Right cardiac atrium (tissue), 5 donors: ENCODE results near the gene ZNF684. TPM values are rescaled to one million over a fixed set of nuclear protein-coding genes. Genes with fewer than 3 reads are reported as not detected.
"Not testable (repeated sequence)": the region's sequence is repeated elsewhere in the genome, so short reads cannot be mapped to it uniquely, and the experiment has no call there.

Experiments
- ATAC-seq, 2 donors: fragments of 200-7000 bp; cut with Tn5 transposase; one replicate each; pipeline versions ENCODE4 v1.8.0 to v1.9.1; 2020; ENCODE audit warnings: moderate library complexity in 2 of 2, mild to moderate bottlenecking in 1 of 2
- DNase-seq, 3 donors: peaks; one replicate each; pipeline ENCODE4 v3.0.0-alpha.2; 2020
- H3K27ac ChIP-seq: one replicate; pipeline ENCODE4 v1.5.1; 2013; ENCODE audit warnings: mild to moderate bottlenecking, low read length, control low read depth, moderate library complexity
- H3K27me3 ChIP-seq: one replicate; pipeline ENCODE4 v1.6.1; 2013; ENCODE audit not compliant: control insufficient read depth, insufficient read depth
- H3K4me1 ChIP-seq: one replicate; pipeline ENCODE4 v1.6.1; 2013; ENCODE audit warnings: low read length; ENCODE audit not compliant: control insufficient read depth, insufficient read depth
- H3K4me3 ChIP-seq: one replicate; pipeline ENCODE4 v1.5.1; 2013; ENCODE audit warnings: low read length, control low read depth
- H3K9me3 ChIP-seq: one replicate; pipeline ENCODE4 v1.6.1; 2013; ENCODE audit warnings: low read length; ENCODE audit not compliant: control insufficient read depth
- WGBS: extraction: QIAGEN DNeasy Blood & Tissue Kit; methylation state at CpG from one replicate; pipeline ENCODE4 v1.1.7; 2013; 5-methylcytosine and 5-hydroxymethylcytosine counted together
- intact Hi-C, 4 donors: fragments of 100-400 bp; cut with DNase I; formaldehyde crosslinking; loops; one replicate each; pipeline versions ENCODE4 v1.11.0 to v1.14.0; 2022 to 2023
- polyA plus RNA-seq: library from polyadenylated mRNA; stranded (reverse); fragments of 200-250 nt; gene quantifications from one replicate; pipeline ENCODE4 v1.2.3, GENCODE V29; 2013
- total RNA-seq, 4 donors: library from RNA; stranded (reverse); fragmentation: NEBNext Ultra II Directional; extraction: Animal tissue kit (Norgen Biotek cat#: 25700); gene quantifications; one replicate each; pipeline ENCODE4 v1.2.1, GENCODE V29; 2021
- donor health status: healthy with polysubstance abuse.
- donor health status: DM: no; HTN: yes; CAD: no.
- donor health status: DM: no; HTN: no; CAD: no.
- donor health status: DM: no; HTN: yes; CAD: no; lungs with severe emphysema.
- donor health status: DM: yes; HTN: yes; CAD: no.

The ZNF684 gene
- total and polyA plus RNA-seq, 5 donors: 6.0 to 8.8 (median 7.2) TPM

GRCh38 chr1:40535732-40536131, 4.3 kb downstream of the ZNF684 start:
- no peak overlapping the region for H3K27ac ChIP-seq
- intact Hi-C loops: no loop called here
- H3K4me1 ChIP-seq: no peaks in the 10 kb centered on the region
- no peaks in the 10 kb centered on the region for H3K9me3 ChIP-seq
- no peak overlapping the region for H3K4me3 ChIP-seq
- WGBS: 97% methylated on average over 2 of the region's 2 CpGs
- no peak for ATAC-seq
- no peaks in the 10 kb centered on the region for H3K27me3 ChIP-seq
- no peak for DNase-seq

DNA sequence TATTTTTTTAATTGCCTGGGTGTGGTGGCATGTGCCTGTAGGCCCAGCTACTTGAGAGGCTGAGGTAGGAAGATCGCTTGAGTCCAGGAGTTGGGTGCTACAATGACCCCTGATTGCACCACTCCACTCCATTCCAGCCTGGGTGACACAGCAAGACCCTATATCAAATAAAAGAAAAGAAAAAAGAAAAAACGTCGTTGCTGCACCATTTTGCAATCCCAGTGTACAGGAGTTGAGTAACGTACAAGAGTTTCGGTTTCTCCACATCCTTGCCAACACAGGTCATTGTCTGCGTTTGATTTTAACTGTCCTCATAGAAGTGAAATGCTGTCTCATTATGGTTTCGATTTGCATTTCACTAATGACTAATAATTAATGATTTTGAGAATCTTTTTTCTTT, 7.9 kb downstream of the ZNF684 start:
- no peaks in the 10 kb centered on the region for H3K4me1 ChIP-seq
- WGBS: 81% methylated on average over 7 of the region's 7 CpGs
- no peak for DNase-seq
- no peak overlapping the region for H3K4me3 ChIP-seq
- H3K9me3 ChIP-seq: no peaks in the 10 kb centered on the region
- intact Hi-C loops: no loop called here
- ATAC-seq: no peak
- no peaks in the 10 kb centered on the region for H3K27me3 ChIP-seq
- H3K27ac ChIP-seq: no peak overlapping the region

DNA sequence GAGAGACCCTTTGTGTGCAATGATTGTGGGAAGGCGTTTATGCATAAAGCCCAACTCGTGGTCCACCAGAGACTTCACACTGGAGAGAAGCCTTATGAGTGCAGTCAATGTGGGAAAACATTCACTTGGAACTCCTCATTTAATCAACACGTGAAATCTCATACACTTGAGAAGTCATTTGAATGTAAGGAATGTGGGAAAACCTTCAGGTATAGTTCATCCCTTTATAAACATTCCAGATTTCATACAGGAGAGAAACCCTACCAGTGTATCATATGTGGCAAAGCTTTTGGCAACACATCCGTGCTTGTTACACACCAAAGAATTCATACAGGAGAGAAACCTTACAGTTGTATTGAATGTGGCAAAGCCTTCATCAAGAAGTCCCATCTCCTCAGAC, 15.5 kb downstream of the ZNF684 start:
- ATAC-seq (no peak), DNase-seq (no peak)
- no peaks in the 10 kb centered on the region for H3K27me3 ChIP-seq
- over 99% methylated on average over 4 of the region's 4 CpGs for WGBS
- no peaks in the 10 kb centered on the region for H3K9me3 ChIP-seq
- intact Hi-C loops: no loop called here
- no peaks in the 10 kb centered on the region for H3K4me1 ChIP-seq
- H3K4me3 ChIP-seq: no peak overlapping the region
- no peak overlapping the region for H3K27ac ChIP-seq

DNA sequence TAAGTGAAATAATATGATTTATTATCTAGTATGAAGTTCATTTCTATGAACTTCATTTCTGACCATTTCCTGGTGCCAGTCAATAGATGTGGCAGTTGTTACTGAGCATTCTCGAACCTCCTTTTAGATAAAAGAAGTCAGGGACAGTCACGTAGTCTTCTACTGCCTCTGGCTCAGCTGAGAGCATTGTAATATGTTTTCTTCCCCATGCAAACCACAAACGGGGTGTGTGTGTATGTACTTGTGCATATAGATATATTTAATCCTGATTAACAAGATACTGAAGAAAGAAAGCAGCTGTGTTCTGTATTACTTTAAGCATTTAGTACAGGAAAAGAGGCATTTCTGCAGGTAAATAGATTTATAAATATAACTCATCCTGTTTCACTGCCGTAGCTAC, 21.6 kb downstream of the ZNF684 start:
- ATAC-seq: no peak
- 52% methylated on average over 4 of the region's 4 CpGs for WGBS
- DNase-seq: no peak
- Histone ChIP-seq H3K4me3 (no peak overlapping the region), H3K4me1 (no peaks in the 10 kb centered on the region), H3K27ac (no peak overlapping the region), H3K9me3 (no peaks in the 10 kb centered on the region), H3K27me3 (no peaks in the 10 kb centered on the region)
- intact Hi-C loops: no loop called here

GRCh38 chr1:40554807-40555206, 23.4 kb downstream of the ZNF684 start:
- not testable (repeated sequence) for H3K27ac ChIP-seq
- 70% methylated on average over 7 of the region's 7 CpGs for WGBS

GRCh38 chr1:40556121-40556520, 24.7 kb downstream of the ZNF684 start:
- Histone ChIP-seq H3K27ac (no peak overlapping the region), H3K4me1 (no peaks in the 10 kb centered on the region), H3K9me3 (no peaks in the 10 kb centered on the region), H3K4me3 (no peak overlapping the region), H3K27me3 (no peaks in the 10 kb centered on the region)
- ATAC-seq (no peak), DNase-seq (no peak)
- WGBS: 94% methylated on average over 5 of the region's 5 CpGs
- intact Hi-C loops: no loop called here

More at GRCh38 chr1:40554807-40555206, 23.4 kb downstream of the ZNF684 start:
- intact Hi-C loops, ATAC-seq, DNase-seq, H3K9me3 ChIP-seq, H3K4me3 ChIP-seq, H3K27me3 ChIP-seq, H3K4me1 ChIP-seq: not testable (repeated sequence)

DNA sequence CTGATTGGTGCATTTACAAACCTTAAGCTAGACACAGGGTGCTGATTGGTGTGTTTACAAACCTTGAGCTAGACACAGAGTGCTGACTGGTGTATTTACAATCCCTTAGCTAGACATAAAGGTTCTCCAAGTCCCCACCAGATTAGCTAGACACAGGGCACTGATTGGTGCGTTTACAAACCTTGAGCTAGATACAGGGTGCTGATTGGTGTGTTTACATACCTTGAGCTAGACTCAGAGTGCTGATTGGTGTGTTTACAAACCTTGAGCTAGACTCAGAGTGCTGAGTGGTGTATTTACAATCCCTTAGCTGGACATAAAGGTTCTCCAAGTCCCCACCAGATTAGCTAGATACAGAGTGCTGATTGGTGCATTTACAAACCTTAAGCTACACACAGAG, 26.8 kb downstream of the ZNF684 start:
- ATAC-seq, intact Hi-C loops, H3K4me3 ChIP-seq, H3K27ac ChIP-seq, H3K4me1 ChIP-seq, H3K9me3 ChIP-seq, DNase-seq, H3K27me3 ChIP-seq: not testable (repeated sequence)
- WGBS: 91% methylated on average over 1 of the region's 1 CpG

GRCh38 chr1:40562185-40562584, 30.7 kb downstream of the ZNF684 start:
- no peaks in the 10 kb centered on the region for H3K9me3 ChIP-seq
- H3K4me3 ChIP-seq: no peak overlapping the region
- 74% methylated on average over 2 of the region's 2 CpGs for WGBS
- H3K27me3 ChIP-seq: no peaks in the 10 kb centered on the region
- ATAC-seq (no peak), DNase-seq (no peak)
- intact Hi-C loops: no loop called here
- no peak overlapping the region for H3K27ac ChIP-seq
- H3K4me1 ChIP-seq: no peaks in the 10 kb centered on the region

GRCh38 chr1:40563266-40563665, 31.8 kb downstream of the ZNF684 start:
- Histone ChIP-seq H3K9me3 (no peaks in the 10 kb centered on the region), H3K27me3 (no peaks in the 10 kb centered on the region), H3K4me3 (no peak overlapping the region), H3K27ac (no peak overlapping the region), H3K4me1 (no peaks in the 10 kb centered on the region)
- 82% methylated on average over 4 of the region's 4 CpGs for WGBS
- intact Hi-C loops: no loop called here
- ATAC-seq (no peak), DNase-seq (no peak)

DNA sequence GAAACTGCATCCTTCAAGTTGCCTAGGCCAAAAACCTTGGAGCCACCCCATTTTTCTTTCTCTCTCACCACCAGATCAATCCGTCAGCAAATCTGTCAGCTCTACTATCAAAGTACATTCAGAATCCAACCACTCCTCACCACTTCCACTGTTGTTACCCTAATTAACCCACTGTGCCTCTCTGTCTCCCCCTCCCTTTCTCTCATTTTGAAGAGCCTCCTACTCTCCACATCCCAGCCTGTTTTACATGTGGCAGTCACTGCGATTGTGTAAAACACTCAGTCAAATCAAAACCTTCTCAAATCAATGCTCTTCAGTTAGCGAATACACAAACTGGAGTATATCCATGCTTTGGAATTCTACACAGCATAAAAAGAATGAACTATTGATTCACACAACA, 33.1 kb downstream of the ZNF684 start:
- ATAC-seq (no peak), DNase-seq (no peak)
- H3K27ac ChIP-seq: no peak overlapping the region
- 70% methylated on average over 3 of the region's 3 CpGs for WGBS
- H3K4me3 ChIP-seq: no peak overlapping the region
- H3K9me3 ChIP-seq: no peaks in the 10 kb centered on the region
- H3K27me3 ChIP-seq: no peaks in the 10 kb centered on the region
- intact Hi-C loops: no loop called here
- no peaks in the 10 kb centered on the region for H3K4me1 ChIP-seq

DNA sequence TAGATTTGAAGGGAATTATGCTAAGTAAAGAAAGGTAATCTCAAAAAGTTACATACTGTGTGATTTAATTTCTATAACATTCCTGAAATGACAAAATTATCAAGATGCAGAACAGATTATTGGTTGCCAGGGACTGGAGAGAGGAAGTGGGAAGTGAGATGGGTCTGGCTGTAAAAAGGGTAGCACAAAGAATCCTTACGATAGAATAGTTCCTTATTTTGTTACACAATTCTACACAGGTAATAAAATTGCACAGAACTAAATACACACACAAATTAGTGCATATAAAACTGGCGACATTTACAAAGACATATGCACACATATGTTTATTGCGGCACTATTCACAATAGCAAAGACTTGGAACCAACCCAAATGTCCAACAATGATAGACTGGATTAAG, 33.5 kb downstream of the ZNF684 start:
- H3K27ac ChIP-seq: no peak overlapping the region
- no peak overlapping the region for H3K4me3 ChIP-seq
- 89% methylated on average over 3 of the region's 3 CpGs for WGBS
- no peaks in the 10 kb centered on the region for H3K27me3 ChIP-seq
- no peaks in the 10 kb centered on the region for H3K9me3 ChIP-seq
- no peaks in the 10 kb centered on the region for H3K4me1 ChIP-seq
- intact Hi-C loops: no loop called here
- DNase-seq (no peak), ATAC-seq (no peak)

- intact Hi-C loops: no loop called here
- no peaks in the 10 kb centered on the region for H3K27me3 ChIP-seq
- ATAC-seq (no peak), DNase-seq (no peak)
- 82% methylated on average over 1 of the region's 1 CpG for WGBS
- H3K4me3 ChIP-seq: no peak overlapping the region
- H3K9me3 ChIP-seq: no peaks in the 10 kb centered on the region
- H3K4me1 ChIP-seq: no peaks in the 10 kb centered on the region
- no peak overlapping the region for H3K27ac ChIP-seq
These were observed 36.4 kb downstream of the ZNF684 start for GRCh38 chr1:40567825-40568224.
